K562 (cell line): Measurements from ENCODE around the gene SAMD4A. TPM values are rescaled to one million over a fixed set of nuclear protein-coding genes. Genes with fewer than 3 reads are reported as not detected.

ENCODE experiments used
- ATAC-seq: fragments of 200-7000 bp; cut with Tn5 transposase; 3 replicates; pipeline ENCODE4 v1.9.1; 2020; ENCODE audit warnings: moderate library complexity
- BruUV-seq: library from RNA; stranded (reverse); fragments of 400-500 nt; replicated peaks from 2 replicates; lab custom pipeline; 2021; lab: Mats Ljungman, UMichigan
- CTCF ChIA-PET: fragments of 300-600 bp; formaldehyde crosslinking; extraction: SDS; loops from one replicate; lab custom pipeline; 2021; ENCODE audit warnings: low intra/inter-chr PET ratio; lab: Yijun Ruan, JAX
- POLR2A ChIA-PET: fragments of 300-600, 350-650 bp; sonication (Branson Sonifier 250); formaldehyde crosslinking; extraction: SDS; loops from one replicate; lab custom pipeline; 2021; ENCODE audit warnings: antibody characterized with exemption, inconsistent platforms; lab: Yijun Ruan, JAX
- DNase-seq, 4 experiments: peaks; one replicate each; pipeline versions ENCODE4 v3.0.0 to v3.0.0-alpha.2; 2011 to 2018; ENCODE audit warnings: low spot score in 3 of 4, mixed read lengths in 3 of 4; ENCODE audit errors: extremely low read depth in 1 of 4
- FAIRE-seq: peaks from 2 replicates; lab custom pipeline; 2011; peaks lifted over from hg19 to GRCh38; lab: Jason Lieb, UNC
- H2AFZ ChIP-seq: 2 replicates; pipeline ENCODE4 v1.6.0; 2011; ENCODE audit warnings: low read depth, low read length, control low read depth, inconsistent platforms
- H3K27ac ChIP-seq: fragments of 200-600 bp; 3 replicates; pipeline ENCODE4 v1.8.0; 2011; ENCODE audit warnings: low read depth, mild to moderate bottlenecking, control low read depth, inconsistent platforms, low read length, moderate library complexity, mixed read lengths; ENCODE audit errors: extremely low read depth
- H3K27me3 ChIP-seq, 2 experiments: fragments of 300-600 bp in 1 of 2; 2 replicates in 1 of 2; 3 replicates in 1 of 2; pipeline versions ENCODE4 v1.6.0 to v1.8.0; 2011; ENCODE audit warnings: inconsistent platforms in 2 of 2, low read length in 2 of 2, mild to moderate bottlenecking in 1 of 2, mixed read lengths in 1 of 2, moderate library complexity in 1 of 2; ENCODE audit not compliant: control insufficient read depth in 2 of 2, insufficient read depth in 2 of 2
- H3K36me3 ChIP-seq: fragments of 300-600 bp; 3 replicates; pipeline ENCODE4 v1.8.0; 2011; ENCODE audit warnings: mild to moderate bottlenecking, low read length, inconsistent platforms; ENCODE audit not compliant: control insufficient read depth, insufficient read depth
- H3K4me1 ChIP-seq, 2 experiments: fragments of 200-600 bp in 1 of 2; replicated peaks in 1 of 2; 2 replicates in 1 of 2; 3 replicates in 1 of 2; pipeline versions ENCODE4 v1.5.1 to v1.8.0; 2011; ENCODE audit warnings: inconsistent platforms in 2 of 2, low read length in 2 of 2, mild to moderate bottlenecking in 1 of 2, mixed read lengths in 1 of 2, moderate library complexity in 1 of 2; ENCODE audit not compliant: control insufficient read depth in 2 of 2, insufficient read depth in 2 of 2
- H3K4me2 ChIP-seq: 2 replicates; pipeline ENCODE4 v1.6.1; 2011; ENCODE audit warnings: low read length, control low read depth, inconsistent platforms, mixed read lengths; ENCODE audit not compliant: insufficient read depth
- H3K4me3 ChIP-seq: fragments of 200-600 bp; sonication (generic), shearing (Covaris generic); 2 replicates; pipeline ENCODE4 v1.5.1; 2016; ENCODE audit warnings: control low read depth, inconsistent platforms
- H3K79me2 ChIP-seq: fragments of 200-600 bp; 3 replicates; pipeline ENCODE4 v1.8.0; 2011; ENCODE audit warnings: low read length, inconsistent platforms; ENCODE audit not compliant: control insufficient read depth, insufficient read depth
- H3K9ac ChIP-seq, 2 experiments: 2 replicates each; pipeline versions ENCODE4 v1.6.0 to v1.6.1; 2011; ENCODE audit warnings: low read depth in 2 of 2, low read length in 2 of 2, control low read depth in 1 of 2, inconsistent platforms in 1 of 2, mild to moderate bottlenecking in 1 of 2, mixed read lengths in 1 of 2; ENCODE audit not compliant: insufficient read depth in 1 of 2
- H3K9me1 ChIP-seq: one replicate; pipeline ENCODE4 v1.6.0; 2011; ENCODE audit warnings: inconsistent platforms, mild to moderate bottlenecking, low read length, moderate library complexity; ENCODE audit not compliant: control insufficient read depth, insufficient read depth
- H3K9me3 ChIP-seq: replicated peaks from 2 replicates; pipeline ENCODE4 v1.5.1; 2011; ENCODE audit warnings: low read depth, low read length, inconsistent platforms; ENCODE audit not compliant: control insufficient read depth, insufficient read depth
- H4K20me1 ChIP-seq: replicated peaks from 2 replicates; pipeline ENCODE4 v1.6.1; 2011; ENCODE audit warnings: low read length, inconsistent platforms, mixed read lengths; ENCODE audit not compliant: control insufficient read depth, insufficient read depth
- C11orf30 ChIP-seq: fragments of 450-650 bp; IDR thresholded peaks from 2 replicates; pipeline ENCODE4 v1.6.1; 2016; ENCODE audit warnings: low read depth, mild to moderate bottlenecking
- EHMT2 ChIP-seq: fragments of 450-650 bp; IDR thresholded peaks from 2 replicates; pipeline ENCODE4 v1.6.1; 2018; ENCODE audit warnings: antibody characterized with exemption
- HDAC2 ChIP-seq: fragments of 450-650 bp; IDR thresholded peaks from 2 replicates; pipeline ENCODE4 v1.6.1; 2016; ENCODE audit warnings: mild to moderate bottlenecking
- NCOA4 ChIP-seq: fragments of 450-650 bp; IDR thresholded peaks from 2 replicates; pipeline ENCODE4 v1.6.1; 2018; ENCODE audit warnings: mild to moderate bottlenecking; ENCODE audit not compliant: partially characterized antibody
- PHB2 ChIP-seq: fragments of 450-650 bp; IDR thresholded peaks from 2 replicates; pipeline ENCODE4 v1.6.1; 2017; ENCODE audit warnings: low read depth
- TCFL5 ChIP-seq: fragments of 250-450 bp; sonication (Bioruptor Pico); conservative IDR thresholded peaks from 2 replicates; pipeline ENCODE4 v1.6.1; 2021; ENCODE audit warnings: mild to moderate bottlenecking, moderate library complexity, matching md5 sums
- ZNF184 ChIP-seq: sonication (generic); formaldehyde crosslinking; IDR thresholded peaks from 2 replicates; pipeline ENCODE4 v1.5.0; 2020; ENCODE audit warnings: missing genetic modification reagents
- WGBS: fragments of 100-300 bp; shearing (Covaris generic); methylation state at CpG from one replicate; pipeline ENCODE4 v1.1.6; 2016; ENCODE audit warnings: low coverage, mixed read lengths; ENCODE audit not compliant: insufficient coverage; ENCODE audit errors: missing lambda C conversion rate; 5-methylcytosine and 5-hydroxymethylcytosine counted together
- in situ Hi-C: fragments of 300-500 bp; cut with MboI; formaldehyde crosslinking; loops from 4 replicates; pipeline ENCODE4 v1.15.0; 2018; ENCODE audit warnings: inconsistent platforms, mixed read lengths
- intact Hi-C: fragments of 100-400 bp; cut with micrococcal nuclease; formaldehyde crosslinking; loops from 2 replicates; pipeline ENCODE4 v1.14.2; 2022
- polyA plus RNA-seq, 8 experiments: library from polyadenylated mRNA; depleted of rRNA in 4 of 8; stranded (reverse) in 5 of 8; unstranded in 3 of 8; fragments of >200 nt; fragmentation: Nextera tagmentation in 2 of 8; fragmentation: Illumina TruSeq in 1 of 8; extraction: Ambion mirVana in 2 of 8; extraction: Trizol in 1 of 8; gene quantifications; 2 replicates each; pipeline versions ENCODE4 v1.2.1 to v1.2.3, GENCODE V29; 2011 to 2014; ENCODE audit warnings: inconsistent platforms in 1 of 8, missing spikeins in 1 of 8
- total RNA-seq, 7 experiments: library from RNA; depleted of rRNA in 6 of 7; stranded (reverse); fragments of >200 nt in 6 of 7; fragmentation: Illumina TruSeq in 2 of 7; extraction: Trizol in 2 of 7; gene quantifications; 2 replicates each; pipeline versions ENCODE4 v1.2.1 to v1.2.3, GENCODE V29; 2011 to 2021; ENCODE audit warnings: low replicate concordance in 1 of 7
- TF ChIP-seq, protein P1 (sequence below): sonication (generic); formaldehyde crosslinking; IDR thresholded peaks from 2 replicates; pipeline ENCODE4 v1.8.1; 2022; ENCODE audit warnings: missing genetic modification reagents

The SAMD4A gene
- total and polyA plus RNA-seq, 9 of the 15 experiments (the other 6 are each of a cell fraction or from before 2014, with no cell fraction given) = 0.66 to 6.8 (median 3.3) TPM

DNA sequence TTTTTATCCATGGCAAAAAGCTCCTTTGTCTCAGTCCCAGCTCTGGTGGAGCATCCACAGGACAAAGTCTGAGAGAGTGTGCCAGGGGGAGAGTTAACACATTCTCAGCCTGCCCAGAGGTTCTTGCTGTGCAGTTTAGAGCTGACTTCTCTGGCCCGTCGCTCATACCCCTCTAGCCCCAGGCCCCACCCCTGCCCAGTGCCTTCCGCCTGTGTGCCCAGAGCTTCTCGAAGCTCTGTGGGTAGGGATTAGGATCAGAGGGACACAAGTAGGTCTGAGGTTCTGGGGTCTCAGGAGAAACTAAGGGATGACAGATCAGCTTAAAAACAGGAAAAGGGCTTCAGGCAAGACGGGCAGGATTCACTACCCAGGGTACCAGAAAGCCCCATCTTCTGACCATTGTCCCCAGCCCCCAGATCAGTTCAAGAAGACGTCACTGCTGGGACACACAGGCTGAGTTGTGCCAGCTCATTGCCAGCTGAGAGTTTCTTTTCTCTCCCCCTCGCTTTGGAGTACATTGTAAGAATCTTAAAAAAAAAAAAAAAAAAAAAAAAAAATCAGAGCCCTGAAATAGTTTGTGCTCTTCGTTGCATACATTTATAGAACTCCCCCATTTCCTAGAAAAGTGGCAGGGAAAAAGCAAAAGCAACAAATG is 208.7 kb downstream of the SAMD4A start:
- FAIRE-seq (no peak), DNase-seq (no peak), ATAC-seq (no peak)
- TF ChIP-seq EHMT2 = no peak
- TF ChIP-seq NCOA4 = no peak
- no peak for TF ChIP-seq HDAC2
- TF ChIP-seq, protein P1, sequence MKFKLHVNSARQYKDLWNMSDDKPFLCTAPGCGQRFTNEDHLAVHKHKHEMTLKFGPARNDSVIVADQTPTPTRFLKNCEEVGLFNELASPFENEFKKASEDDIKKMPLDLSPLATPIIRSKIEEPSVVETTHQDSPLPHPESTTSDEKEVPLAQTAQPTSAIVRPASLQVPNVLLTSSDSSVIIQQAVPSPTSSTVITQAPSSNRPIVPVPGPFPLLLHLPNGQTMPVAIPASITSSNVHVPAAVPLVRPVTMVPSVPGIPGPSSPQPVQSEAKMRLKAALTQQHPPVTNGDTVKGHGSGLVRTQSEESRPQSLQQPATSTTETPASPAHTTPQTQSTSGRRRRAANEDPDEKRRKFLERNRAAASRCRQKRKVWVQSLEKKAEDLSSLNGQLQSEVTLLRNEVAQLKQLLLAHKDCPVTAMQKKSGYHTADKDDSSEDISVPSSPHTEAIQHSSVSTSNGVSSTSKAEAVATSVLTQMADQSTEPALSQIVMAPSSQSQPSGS = no peak
- no peak for TF ChIP-seq PHB2
- TF ChIP-seq TCFL5 (CRISPR knock-in tag) = no peak
- no peak for TF ChIP-seq C11orf30
- TF ChIP-seq ZNF184 (CRISPR knock-in tag) = no peak
- intact Hi-C loops (loop anchor here (10.0 kb wide), 1 partner anchor 411 kb away; no protein-coding TSS in a partner anchor), in situ Hi-C loops (loop anchor here (25.0 kb wide), 1 partner anchor 1238 kb away; no protein-coding TSS in a partner anchor)
- H3K9me3 ChIP-seq = no peaks in the 10 kb centered on the region
- H3K9ac ChIP-seq = no peak overlapping the region
- H2AFZ ChIP-seq = no peak overlapping the region
- no peak overlapping the region for H3K4me3 ChIP-seq
- no peak overlapping the region for H3K27ac ChIP-seq
- H3K4me2 ChIP-seq = no peak overlapping the region
- H3K36me3 ChIP-seq = peaks cover 38% of the 10 kb centered on the region; the same call in 2 of the 3 replicates
- POLR2A ChIA-PET = interaction anchor here (0.7 kb wide), 1 partner anchor 187 kb away, joined by 3 read pairs; no protein-coding TSS in a partner anchor
- H3K9me1 ChIP-seq = no peaks in the 10 kb centered on the region
- peaks cover 5% of the 10 kb centered on the region; the same call in 1 of the 2 replicates for H4K20me1 ChIP-seq
- H3K27me3 ChIP-seq = no peaks in the 10 kb centered on the region
- no peaks in the 10 kb centered on the region for H3K79me2 ChIP-seq
- CTCF ChIA-PET = no interaction called here
- WGBS = 80% methylated on average over 4 of the region's 8 CpGs
- H3K4me1 ChIP-seq = peaks cover 19 to 23% of the 10 kb centered on the region in 2 experiments; a peak in 4 of 5 replicates
- BruUV-seq = no TSS peak
